Prostate gland (tissue), 2 donors: ENCODE results near the gene B4GALT5.

Experiments
- CTCF ChIP-seq, 4 experiments: fragments of 200-600 bp in 2 of 4; fragments of 450-650 bp in 2 of 4; sonication (generic) in 2 of 4; IDR thresholded peaks; 1 replicate in 3 of 4; 2 replicates in 1 of 4; pipeline ENCODE4 v1.5.1; 2016 to 2019; ENCODE audit warnings: antibody characterized with exemption in 4 of 4, mild to moderate bottlenecking in 2 of 4, moderate library complexity in 2 of 4
- POLR2A ChIP-seq: fragments of 450-650 bp; IDR thresholded peaks from one replicate; pipeline ENCODE4 v1.6.1; 2016; ENCODE audit warnings: antibody characterized with exemption, mild to moderate bottlenecking

GRCh38 chr20:49715466-49715865 is 1.8 kb upstream of the B4GALT5 start:
- TF ChIP-seq CTCF (IDR thresholded peaks at IDR 0.05) (no peak), POLR2A (no peak)
